ENCODE measurements around the gene CCNQ.

- TF ChIP-seq CTCF (conservative IDR thresholded peaks at IDR 0.05; ENCODE audit: low read length) = no peak
- TF ChIP-seq EZH2phosphoT487 (IDR thresholded peaks at IDR 0.05; ENCODE audit: borderline replicate concordance) = no peak
These were observed 54.2 kb downstream of the CCNQ start for GRCh38 chrX:153544727-153545126.
